ENCODE measurements around the gene LDB3. TPM values are rescaled to one million over a fixed set of nuclear protein-coding genes. Genes with fewer than 3 reads are reported as not detected.

The LDB3 gene
- total RNA-seq, 2 donors from 2014 or later = 0.14 to 0.16 TPM

GRCh38 chr10:86715156-86715795 lies 47.0 kb downstream of the LDB3 start:
- DNase-seq (no peak), ATAC-seq (replicated peaks in 1 of 2) (no peak)
- Mint-ChIP-seq H3K27me3 (ENCODE audit: low read depth) (no peaks in the 10 kb centered on the region), H3K36me3 (ENCODE audit: insufficient read depth in 2 of 2) (no peaks in the 10 kb centered on the region), H3K27ac (no peak overlapping the region), H3K9me3 (no peaks in the 10 kb centered on the region), H3K4me1 (ENCODE audit: low read depth) (peaks cover 14% of the 10 kb centered on the region), H3K4me3 (no peak overlapping the region)

- Mint-ChIP-seq H3K27ac (no peak overlapping the region), H3K27me3 (ENCODE audit: low read depth) (no peaks in the 10 kb centered on the region), H3K36me3 (ENCODE audit: insufficient read depth in 2 of 2) (no peaks in the 10 kb centered on the region), H3K4me3 (no peak overlapping the region), H3K4me1 (ENCODE audit: low read depth) (peaks cover 8% of the 10 kb centered on the region), H3K9me3 (no peaks in the 10 kb centered on the region)
- DNase-seq = no peak
- no peak for ATAC-seq (replicated peaks in 1 of 2)
Observed at GRCh38 chr10:86715836-86716235, 47.5 kb downstream of the LDB3 start.

- ATAC-seq (replicated peaks in 1 of 2) (no peak), DNase-seq (no peak)
- H3K36me3 Mint-ChIP-seq (ENCODE audit: insufficient read depth in 2 of 2) = no peaks in the 10 kb centered on the region
- H3K9me3 Mint-ChIP-seq = no peaks in the 10 kb centered on the region
- peaks cover 5% of the 10 kb centered on the region for H3K4me1 Mint-ChIP-seq (ENCODE audit: low read depth)
- no peak overlapping the region for H3K4me3 Mint-ChIP-seq
- H3K27me3 Mint-ChIP-seq (ENCODE audit: low read depth) = peaks cover 4% of the 10 kb centered on the region
- no peak overlapping the region for H3K27ac Mint-ChIP-seq
Observed at GRCh38 chr10:86716466-86716865, 48.2 kb downstream of the LDB3 start.

GRCh38 chr10:86718556-86718955 lies 50.2 kb downstream of the LDB3 start:
- Mint-ChIP-seq H3K4me3 (no peak overlapping the region), H3K9me3 (no peaks in the 10 kb centered on the region), H3K27me3 (ENCODE audit: low read depth) (peaks cover 9% of the 10 kb centered on the region), H3K4me1 (ENCODE audit: low read depth) (no peaks in the 10 kb centered on the region), H3K27ac (no peak overlapping the region), H3K36me3 (ENCODE audit: insufficient read depth in 2 of 2) (no peaks in the 10 kb centered on the region)
- no peak for DNase-seq
- no peak for ATAC-seq (replicated peaks in 1 of 2)

GRCh38 chr10:86721232-86721631 lies 52.9 kb downstream of the LDB3 start:
- peaks cover 9% of the 10 kb centered on the region for H3K27me3 Mint-ChIP-seq (ENCODE audit: low read depth)
- no peak for ATAC-seq (replicated peaks in 1 of 2)
- no peaks in the 10 kb centered on the region for H3K4me1 Mint-ChIP-seq (ENCODE audit: low read depth)
- no peaks in the 10 kb centered on the region for H3K9me3 Mint-ChIP-seq
- no peak overlapping the region for H3K4me3 Mint-ChIP-seq
- no peak overlapping the region for H3K27ac Mint-ChIP-seq
- no peak for DNase-seq
- H3K36me3 Mint-ChIP-seq (ENCODE audit: insufficient read depth in 2 of 2) = no peaks in the 10 kb centered on the region

GRCh38 chr10:86723009-86723408 lies 54.7 kb downstream of the LDB3 start:
- Mint-ChIP-seq H3K27me3 (ENCODE audit: low read depth) (peaks cover 9% of the 10 kb centered on the region), H3K36me3 (ENCODE audit: insufficient read depth in 2 of 2) (no peaks in the 10 kb centered on the region), H3K4me1 (ENCODE audit: low read depth) (no peaks in the 10 kb centered on the region), H3K9me3 (no peaks in the 10 kb centered on the region), H3K4me3 (no peak overlapping the region), H3K27ac (no peak overlapping the region)
- DNase-seq (no peak), ATAC-seq (replicated peaks in 1 of 2) (no peak)

- ATAC-seq (replicated peaks in 1 of 2) (no peak), DNase-seq (no peak)
- Mint-ChIP-seq H3K9me3 (no peaks in the 10 kb centered on the region), H3K27ac (no peak overlapping the region), H3K4me1 (ENCODE audit: low read depth) (no peaks in the 10 kb centered on the region), H3K36me3 (ENCODE audit: insufficient read depth in 2 of 2) (no peaks in the 10 kb centered on the region), H3K27me3 (ENCODE audit: low read depth) (peaks cover 9% of the 10 kb centered on the region), H3K4me3 (no peak overlapping the region)
Observed at GRCh38 chr10:86724445-86724844, 56.1 kb downstream of the LDB3 start.

GRCh38 chr10:86725980-86726676 lies 57.8 kb downstream of the LDB3 start:
- no peak overlapping the region for H3K27ac Mint-ChIP-seq
- H3K36me3 Mint-ChIP-seq (ENCODE audit: insufficient read depth in 2 of 2) = no peaks in the 10 kb centered on the region
- H3K4me3 Mint-ChIP-seq = no peak overlapping the region
- DNase-seq (no peak), ATAC-seq (replicated peaks in 1 of 2) (no peak)
- no peaks in the 10 kb centered on the region for H3K9me3 Mint-ChIP-seq
- H3K27me3 Mint-ChIP-seq (ENCODE audit: low read depth) = peaks cover 9% of the 10 kb centered on the region
- H3K4me1 Mint-ChIP-seq (ENCODE audit: low read depth) = no peaks in the 10 kb centered on the region

GRCh38 chr10:86726677-86726999 lies 58.3 kb downstream of the LDB3 start:
- no peak for ATAC-seq (replicated peaks in 1 of 2)
- no peaks in the 10 kb centered on the region for H3K36me3 Mint-ChIP-seq (ENCODE audit: insufficient read depth in 2 of 2)
- peaks cover 4% of the 10 kb centered on the region for H3K27me3 Mint-ChIP-seq (ENCODE audit: low read depth)
- H3K4me1 Mint-ChIP-seq (ENCODE audit: low read depth) = no peaks in the 10 kb centered on the region
- H3K4me3 Mint-ChIP-seq = no peak overlapping the region
- no peaks in the 10 kb centered on the region for H3K9me3 Mint-ChIP-seq
- no peak overlapping the region for H3K27ac Mint-ChIP-seq
- DNase-seq = no peak

- Mint-ChIP-seq H3K27ac (no peak overlapping the region), H3K4me3 (no peak overlapping the region), H3K36me3 (ENCODE audit: insufficient read depth in 2 of 2) (no peaks in the 10 kb centered on the region), H3K4me1 (ENCODE audit: low read depth) (no peaks in the 10 kb centered on the region), H3K27me3 (ENCODE audit: low read depth) (no peaks in the 10 kb centered on the region), H3K9me3 (no peaks in the 10 kb centered on the region)
- DNase-seq = no peak
- ATAC-seq (replicated peaks in 1 of 2) = no peak
Observed at GRCh38 chr10:86727470-86727869, 59.2 kb downstream of the LDB3 start.

- DNase-seq (no peak), ATAC-seq (replicated peaks in 1 of 2) (no peak)
- H3K4me1 Mint-ChIP-seq (ENCODE audit: low read depth) = no peaks in the 10 kb centered on the region
- no peak overlapping the region for H3K4me3 Mint-ChIP-seq
- no peaks in the 10 kb centered on the region for H3K27me3 Mint-ChIP-seq (ENCODE audit: low read depth)
- H3K9me3 Mint-ChIP-seq = no peaks in the 10 kb centered on the region
- H3K27ac Mint-ChIP-seq = no peak overlapping the region
- no peaks in the 10 kb centered on the region for H3K36me3 Mint-ChIP-seq (ENCODE audit: insufficient read depth in 2 of 2)
Observed at GRCh38 chr10:86728056-86728455, 59.7 kb downstream of the LDB3 start.

GRCh38 chr10:86729677-86730076 lies 61.4 kb downstream of the LDB3 start:
- no peak for ATAC-seq (replicated peaks in 1 of 2)
- H3K9me3 Mint-ChIP-seq = no peaks in the 10 kb centered on the region
- H3K36me3 Mint-ChIP-seq (ENCODE audit: insufficient read depth in 2 of 2) = no peaks in the 10 kb centered on the region
- no peaks in the 10 kb centered on the region for H3K4me1 Mint-ChIP-seq (ENCODE audit: low read depth)
- no peak for DNase-seq
- H3K27me3 Mint-ChIP-seq (ENCODE audit: low read depth) = no peaks in the 10 kb centered on the region
- H3K27ac Mint-ChIP-seq = no peak overlapping the region
- H3K4me3 Mint-ChIP-seq = no peak overlapping the region

- no peaks in the 10 kb centered on the region for H3K36me3 Mint-ChIP-seq (ENCODE audit: insufficient read depth in 2 of 2)
- no peak for ATAC-seq (replicated peaks in 1 of 2)
- no peak overlapping the region for H3K27ac Mint-ChIP-seq
- H3K4me3 Mint-ChIP-seq = no peak overlapping the region
- no peak for DNase-seq
- H3K4me1 Mint-ChIP-seq (ENCODE audit: low read depth) = no peaks in the 10 kb centered on the region
- H3K9me3 Mint-ChIP-seq = no peaks in the 10 kb centered on the region
- no peaks in the 10 kb centered on the region for H3K27me3 Mint-ChIP-seq (ENCODE audit: low read depth)
Observed at GRCh38 chr10:86730227-86730626, 61.9 kb downstream of the LDB3 start.

GRCh38 chr10:86732771-86733170 lies 64.5 kb downstream of the LDB3 start:
- DNase-seq = no peak

More at GRCh38 chr10:86732771-86733170, 64.5 kb downstream of the LDB3 start:
- Mint-ChIP-seq H3K4me3 (no peak overlapping the region), H3K4me1 (ENCODE audit: low read depth) (no peaks in the 10 kb centered on the region), H3K27me3 (ENCODE audit: low read depth) (no peaks in the 10 kb centered on the region), H3K9me3 (no peaks in the 10 kb centered on the region), H3K36me3 (ENCODE audit: insufficient read depth in 2 of 2) (no peaks in the 10 kb centered on the region), H3K27ac (no peak overlapping the region)
- no peak for ATAC-seq (replicated peaks in 1 of 2)

Measured in activated T-cell treated with anti-CD3 and anti-CD28 coated beads, Interleukin-2, amount 50 U/mL, for 72 hours (primary cell).